ENCODE results near the gene MED13.
A peak's percentile ranks its signal among the peaks of the same experiment; 100 is the strongest.

Gene MED13, protein sequence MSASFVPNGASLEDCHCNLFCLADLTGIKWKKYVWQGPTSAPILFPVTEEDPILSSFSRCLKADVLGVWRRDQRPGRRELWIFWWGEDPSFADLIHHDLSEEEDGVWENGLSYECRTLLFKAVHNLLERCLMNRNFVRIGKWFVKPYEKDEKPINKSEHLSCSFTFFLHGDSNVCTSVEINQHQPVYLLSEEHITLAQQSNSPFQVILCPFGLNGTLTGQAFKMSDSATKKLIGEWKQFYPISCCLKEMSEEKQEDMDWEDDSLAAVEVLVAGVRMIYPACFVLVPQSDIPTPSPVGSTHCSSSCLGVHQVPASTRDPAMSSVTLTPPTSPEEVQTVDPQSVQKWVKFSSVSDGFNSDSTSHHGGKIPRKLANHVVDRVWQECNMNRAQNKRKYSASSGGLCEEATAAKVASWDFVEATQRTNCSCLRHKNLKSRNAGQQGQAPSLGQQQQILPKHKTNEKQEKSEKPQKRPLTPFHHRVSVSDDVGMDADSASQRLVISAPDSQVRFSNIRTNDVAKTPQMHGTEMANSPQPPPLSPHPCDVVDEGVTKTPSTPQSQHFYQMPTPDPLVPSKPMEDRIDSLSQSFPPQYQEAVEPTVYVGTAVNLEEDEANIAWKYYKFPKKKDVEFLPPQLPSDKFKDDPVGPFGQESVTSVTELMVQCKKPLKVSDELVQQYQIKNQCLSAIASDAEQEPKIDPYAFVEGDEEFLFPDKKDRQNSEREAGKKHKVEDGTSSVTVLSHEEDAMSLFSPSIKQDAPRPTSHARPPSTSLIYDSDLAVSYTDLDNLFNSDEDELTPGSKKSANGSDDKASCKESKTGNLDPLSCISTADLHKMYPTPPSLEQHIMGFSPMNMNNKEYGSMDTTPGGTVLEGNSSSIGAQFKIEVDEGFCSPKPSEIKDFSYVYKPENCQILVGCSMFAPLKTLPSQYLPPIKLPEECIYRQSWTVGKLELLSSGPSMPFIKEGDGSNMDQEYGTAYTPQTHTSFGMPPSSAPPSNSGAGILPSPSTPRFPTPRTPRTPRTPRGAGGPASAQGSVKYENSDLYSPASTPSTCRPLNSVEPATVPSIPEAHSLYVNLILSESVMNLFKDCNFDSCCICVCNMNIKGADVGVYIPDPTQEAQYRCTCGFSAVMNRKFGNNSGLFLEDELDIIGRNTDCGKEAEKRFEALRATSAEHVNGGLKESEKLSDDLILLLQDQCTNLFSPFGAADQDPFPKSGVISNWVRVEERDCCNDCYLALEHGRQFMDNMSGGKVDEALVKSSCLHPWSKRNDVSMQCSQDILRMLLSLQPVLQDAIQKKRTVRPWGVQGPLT (N-terminal part only)
- 257 to 313 reads per million in 2 experiments for total RNA-seq

GRCh38 chr17:62064791-62065563, at the start of gene MED13:
MED13 (minus strand) TSS chr17:62065278; CDS start chr17:62065205, 73 bp downstream.
- DNase-seq (ENCODE audit: low read depth): peak; percentile 46

- DNase-seq (ENCODE audit: low read depth): no peak
Observed at GRCh38 chr17:62112229-62112628, 47.2 kb upstream of the MED13 start.

DNA sequence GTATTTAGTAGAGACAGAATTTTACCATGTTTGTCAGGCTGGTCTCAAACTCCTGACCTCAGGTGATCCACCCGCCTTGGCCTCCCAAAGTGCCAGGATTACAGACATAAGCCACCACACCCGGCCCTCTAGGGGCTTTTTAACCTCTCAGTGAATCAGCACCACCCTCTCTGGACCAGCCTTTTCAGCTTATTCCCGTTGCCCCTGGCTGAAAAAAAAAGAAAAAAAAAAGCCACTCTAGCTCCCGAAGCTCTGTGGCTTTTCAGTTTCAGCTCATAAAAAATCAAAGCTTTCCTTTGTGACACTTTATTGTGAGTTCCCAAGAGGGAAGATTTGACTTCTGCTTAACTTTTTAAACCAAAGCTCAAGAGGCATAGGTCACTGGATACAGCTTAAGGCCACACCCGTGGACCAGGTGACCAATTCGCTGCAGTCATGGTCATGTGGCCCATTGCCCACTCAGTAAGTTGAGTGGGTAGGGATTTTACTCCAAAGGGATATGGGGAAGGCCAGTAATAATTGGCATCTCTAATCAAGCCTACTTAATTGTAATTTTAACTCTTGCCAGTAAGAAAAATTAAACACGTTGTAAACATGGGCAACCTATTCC, 46.6 kb upstream of the MED13 start:
- DNase-seq (ENCODE audit: low read depth): no peak

GRCh38 chr17:62110923-62111484, 45.9 kb upstream of the MED13 start:
- DNase-seq (ENCODE audit: low read depth): no peak

DNA sequence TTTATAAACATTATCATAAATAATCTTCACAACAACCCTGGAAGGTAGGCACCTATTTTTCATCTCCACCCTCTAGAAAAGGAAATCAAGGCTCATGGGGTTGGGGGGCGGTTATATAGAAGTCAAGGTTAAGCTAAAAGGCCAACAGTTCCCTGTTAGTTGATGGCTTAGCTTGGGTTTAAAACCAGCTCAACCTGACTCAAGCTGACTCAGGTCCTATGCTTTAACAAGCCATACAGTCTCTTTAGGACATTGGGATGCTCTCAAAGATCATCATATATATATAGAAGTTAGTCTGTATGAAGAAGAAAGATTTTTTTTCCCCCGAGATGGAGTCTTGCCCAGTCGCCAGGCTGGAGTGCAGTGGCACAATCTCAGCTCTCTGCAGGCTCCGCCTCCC, 44.8 kb upstream of the MED13 start:
- DNase-seq (ENCODE audit: low read depth): no peak

DNA sequence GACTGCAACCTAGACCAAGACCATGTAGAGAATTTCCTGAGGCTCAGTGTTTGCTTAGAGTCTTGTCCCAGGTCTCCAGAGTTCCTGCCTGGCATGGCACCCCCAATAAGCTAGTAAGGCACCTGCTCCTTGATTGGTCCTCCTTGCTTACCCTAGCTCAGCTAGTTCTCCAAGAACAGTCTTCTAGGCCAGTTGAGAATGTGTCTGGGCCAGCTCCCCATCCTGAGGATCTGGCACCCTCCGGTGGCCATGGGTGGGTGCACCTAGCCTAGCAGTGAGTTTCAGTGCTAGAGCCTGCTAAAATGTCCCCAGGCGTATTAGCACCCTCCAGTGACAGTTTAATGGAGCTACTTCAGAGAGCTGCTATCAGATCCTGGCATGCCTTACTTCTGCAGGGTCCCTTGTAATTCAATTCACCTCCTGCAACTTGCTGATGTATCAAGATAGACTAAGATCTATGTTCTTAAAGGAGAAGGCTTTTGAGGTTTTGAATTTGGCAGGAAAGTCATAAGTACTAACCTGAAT, 44.4 kb upstream of the MED13 start:
- DNase-seq (ENCODE audit: low read depth): peak; percentile 18

DNA sequence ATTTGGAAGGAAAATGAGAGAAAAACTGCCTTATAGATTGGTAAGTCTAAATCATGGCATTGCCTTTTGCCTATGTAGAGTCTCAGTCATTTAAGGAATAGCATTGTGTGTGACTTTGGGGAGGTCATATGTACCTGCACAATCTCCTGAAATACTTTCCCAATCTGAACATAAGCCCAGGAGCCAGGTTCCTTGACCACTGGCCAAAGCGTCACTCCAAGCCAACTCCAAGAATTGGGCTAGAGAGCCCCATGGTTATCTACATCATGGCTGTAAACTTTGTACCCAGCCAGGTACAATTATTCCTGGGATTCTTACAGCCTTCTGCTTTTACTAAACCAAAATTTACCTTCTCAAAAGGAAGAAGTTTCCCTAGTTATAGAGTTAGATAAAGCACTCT, 40.8 kb upstream of the MED13 start:
- DNase-seq (ENCODE audit: low read depth): no peak

GRCh38 chr17:62105357-62105756, 40.3 kb upstream of the MED13 start:
- no peak for DNase-seq (ENCODE audit: low read depth)

DNA sequence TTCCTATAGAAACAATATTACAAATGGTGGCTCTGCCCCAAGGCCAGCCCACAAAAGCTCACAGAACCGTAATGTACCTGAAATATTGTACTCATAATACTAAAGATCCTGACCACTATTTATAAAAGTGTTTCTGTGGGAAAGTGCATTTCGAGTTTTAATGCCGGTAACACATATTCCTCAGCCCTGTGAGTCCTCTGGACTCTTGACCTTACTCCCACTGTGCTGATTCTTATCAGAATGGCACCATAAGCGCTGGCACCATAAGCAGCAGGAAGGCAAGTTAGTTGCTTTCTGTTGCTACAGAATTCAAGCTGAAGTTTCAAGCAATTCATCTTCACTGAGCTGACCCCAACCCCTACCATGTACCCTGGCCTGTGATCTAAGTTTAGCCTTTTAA, 36.4 kb upstream of the MED13 start:
- no peak for DNase-seq (ENCODE audit: low read depth)

- DNase-seq (ENCODE audit: low read depth): no peak
Observed at GRCh38 chr17:62101090-62101489, 36.0 kb upstream of the MED13 start.

GRCh38 chr17:62100055-62100454, 35.0 kb upstream of the MED13 start:
- DNase-seq (ENCODE audit: low read depth): no peak

DNA sequence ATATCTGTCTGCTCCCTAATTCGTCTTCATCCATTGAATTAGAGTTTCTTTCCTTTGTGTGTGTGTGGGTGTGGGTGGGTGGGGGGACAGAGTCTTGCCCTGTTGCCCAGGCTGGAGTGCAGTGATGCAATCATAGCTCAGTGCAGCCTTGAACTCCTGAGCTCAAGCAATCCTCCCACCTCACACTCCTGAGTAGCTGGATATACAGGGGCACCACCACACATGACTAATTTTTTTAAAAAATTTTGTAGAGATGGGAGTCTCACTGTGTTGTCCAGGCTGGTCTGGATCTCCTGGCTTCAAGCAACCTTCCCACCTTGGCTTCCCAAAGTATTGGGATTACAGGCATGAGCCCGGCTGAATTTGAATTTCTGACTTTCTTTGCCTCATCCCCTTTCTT, 34.5 kb upstream of the MED13 start:
- no peak for DNase-seq (ENCODE audit: low read depth)

- DNase-seq (ENCODE audit: low read depth): no peak
Observed at GRCh38 chr17:62098623-62099231, 33.6 kb upstream of the MED13 start.

GRCh38 chr17:62096401-62096670, 31.3 kb upstream of the MED13 start:
- no peak for DNase-seq (ENCODE audit: low read depth)

DNA sequence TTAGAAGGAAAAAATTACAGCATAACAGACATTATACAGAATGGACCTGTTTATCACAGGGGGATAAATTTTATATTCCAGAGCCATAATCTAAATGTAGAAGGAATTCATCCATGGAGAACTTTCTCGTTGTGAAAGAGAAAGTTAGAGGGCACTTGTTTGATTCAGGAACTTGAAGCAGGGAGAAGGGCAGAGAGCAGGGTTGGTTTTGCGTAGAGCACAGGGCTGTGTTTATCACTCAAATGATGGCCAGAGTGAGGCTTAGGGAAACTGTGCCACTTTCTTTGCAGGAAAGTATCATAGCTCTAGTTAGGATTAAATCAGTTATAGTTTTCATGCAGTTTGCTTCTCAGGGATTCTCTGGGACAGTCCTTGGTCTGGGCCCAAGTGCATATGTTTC, 29.1 kb upstream of the MED13 start:
- DNase-seq (ENCODE audit: low read depth): no peak

GRCh38 chr17:62093188-62094155, 28.4 kb upstream of the MED13 start:
- no peak for DNase-seq (ENCODE audit: low read depth)

GRCh38 chr17:62092784-62093183, 27.7 kb upstream of the MED13 start:
- no peak for DNase-seq (ENCODE audit: low read depth)

DNA sequence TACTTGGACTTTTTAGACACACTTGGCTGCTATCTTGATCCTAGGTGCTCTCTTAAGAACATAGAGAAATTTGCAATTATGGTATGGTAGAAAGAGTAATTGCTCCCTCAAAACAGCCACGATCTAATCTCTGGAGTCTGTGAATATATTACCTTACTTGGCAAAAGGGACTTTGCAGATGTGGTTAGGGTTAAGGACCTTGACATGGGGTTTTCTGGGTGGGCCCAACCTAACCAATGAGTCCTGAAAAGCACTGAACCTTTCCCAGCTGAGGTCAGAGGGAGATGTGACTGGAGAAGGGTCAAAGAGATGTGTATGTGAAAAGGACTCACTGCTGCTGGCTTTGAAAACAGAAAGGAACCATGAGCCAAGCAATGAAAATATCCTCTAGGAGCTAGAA, 26.7 kb upstream of the MED13 start:
- DNase-seq (ENCODE audit: low read depth): no peak

DNA sequence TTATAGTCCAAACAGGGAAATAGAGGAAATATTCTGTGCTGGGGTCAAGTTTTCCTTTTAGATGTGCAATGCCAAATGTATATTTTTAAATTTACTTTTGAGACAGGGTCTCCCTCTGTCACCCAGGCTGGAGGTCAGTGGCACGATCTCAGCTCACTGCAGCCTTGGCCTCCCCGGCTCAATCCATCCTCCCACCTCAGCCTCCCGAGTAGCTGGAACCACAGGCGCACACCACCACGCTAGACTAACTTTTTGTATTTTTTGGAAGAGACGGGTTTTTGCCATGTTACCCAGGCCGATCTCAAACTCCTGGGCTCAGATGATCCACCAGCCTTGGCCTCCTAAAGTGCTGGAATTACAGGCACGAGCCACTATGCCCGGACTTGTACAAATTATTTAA, 25.8 kb upstream of the MED13 start:
- no peak for DNase-seq (ENCODE audit: low read depth)

Data from T follicular helper cell (primary cell).